Stimulated activated CD4-positive, alpha-beta T cell treated with anti-CD3 and anti-CD28 coated beads, TNF-alpha, amount 100 ng/mL, for 4 hours (primary cell): ENCODE measurements around the gene RBP2.
"Not testable (repeated sequence)": the region's sequence is repeated elsewhere in the genome, so short reads cannot be mapped to it uniquely, and the experiment has no call there.

Source experiments
- DNase-seq, 3 experiments: peaks; one replicate each; pipeline ENCODE4 v3.0.0-alpha.2; 2020; ENCODE audit warnings: low read depth in 3 of 3

The RBP2 gene

DNA sequence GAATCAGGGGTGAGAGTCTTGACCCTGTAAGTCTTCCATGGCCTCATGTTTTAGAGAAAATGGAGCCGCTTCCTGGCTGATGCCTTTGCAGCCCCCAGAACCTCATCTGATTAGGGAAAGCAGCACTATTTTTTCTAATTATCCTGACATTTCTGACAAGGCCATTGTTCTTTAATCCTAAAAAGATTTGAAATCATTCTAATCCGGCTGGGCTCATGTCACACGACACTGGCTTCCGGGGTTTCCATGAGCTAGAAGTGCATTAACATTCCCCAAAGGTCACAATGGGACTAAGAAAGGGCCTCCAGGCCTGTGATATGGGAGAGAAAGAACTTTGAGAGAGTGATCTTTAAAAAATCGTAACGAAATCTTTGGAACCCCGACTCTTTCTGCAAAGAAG, 33.1 kb downstream of the RBP2 start:
- DNase-seq = no peak

DNA sequence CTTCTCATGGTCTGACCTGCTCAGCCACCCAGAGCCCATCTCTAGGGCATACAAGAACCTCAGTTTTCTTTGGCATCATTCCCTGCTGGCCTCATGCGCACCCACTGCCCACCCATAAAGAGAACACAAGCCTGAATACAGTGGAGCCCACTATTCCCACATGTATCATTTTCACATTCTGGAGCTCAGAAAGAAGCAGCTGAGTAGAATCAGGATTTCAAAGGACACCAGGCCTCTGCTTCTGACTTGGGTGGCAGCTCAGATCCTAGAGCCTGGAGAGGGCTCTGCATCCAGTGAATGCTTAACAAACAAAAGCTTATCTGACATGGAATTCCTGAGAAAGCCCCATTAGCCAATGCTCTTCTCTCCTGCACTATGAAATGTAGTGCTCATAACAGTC, 34.7 kb downstream of the RBP2 start:
- DNase-seq = no peak

DNA sequence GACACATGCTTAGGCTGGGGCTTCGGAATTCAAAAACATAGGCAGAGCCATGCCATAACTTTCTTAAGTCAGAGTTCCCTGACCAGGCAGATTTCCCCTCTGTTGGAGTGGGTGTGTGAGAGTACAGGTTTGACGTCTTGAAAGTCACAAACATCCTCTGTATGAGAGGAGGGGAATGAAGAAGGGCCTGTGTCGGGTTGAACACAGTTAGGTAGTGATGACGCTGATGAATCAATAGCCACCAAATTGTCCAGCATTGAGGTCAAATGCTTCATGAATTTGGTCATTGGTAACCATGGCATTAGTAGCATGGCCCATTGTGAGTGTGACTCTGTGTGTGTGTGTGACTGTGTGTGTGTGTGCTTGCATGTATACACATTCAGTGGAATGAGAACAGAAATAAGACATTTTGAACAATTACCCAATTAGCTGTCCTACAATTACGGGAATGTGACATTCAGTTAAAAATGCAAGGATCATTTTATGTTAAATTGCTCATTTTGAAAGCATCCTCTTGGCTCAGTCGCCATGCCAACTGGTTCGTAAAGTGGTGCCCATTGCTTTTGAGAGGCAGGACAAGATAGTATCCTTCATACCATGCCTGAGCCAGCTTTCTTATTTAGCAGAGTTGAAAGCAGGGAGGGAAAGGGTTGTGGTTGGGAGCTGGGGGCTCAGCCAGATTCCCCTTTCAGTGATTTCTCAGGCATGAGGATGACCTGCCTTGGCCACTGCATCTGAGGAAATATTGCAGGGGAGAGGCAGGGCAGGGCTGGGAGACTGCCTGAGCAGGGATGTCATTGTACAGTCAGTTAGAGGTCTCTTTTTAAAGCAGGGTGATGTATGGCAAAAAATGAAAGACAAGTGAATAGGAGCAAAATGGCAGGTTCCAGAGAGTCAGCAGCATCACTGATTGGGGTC, 35.4 kb downstream of the RBP2 start:
- no peak for DNase-seq

DNA sequence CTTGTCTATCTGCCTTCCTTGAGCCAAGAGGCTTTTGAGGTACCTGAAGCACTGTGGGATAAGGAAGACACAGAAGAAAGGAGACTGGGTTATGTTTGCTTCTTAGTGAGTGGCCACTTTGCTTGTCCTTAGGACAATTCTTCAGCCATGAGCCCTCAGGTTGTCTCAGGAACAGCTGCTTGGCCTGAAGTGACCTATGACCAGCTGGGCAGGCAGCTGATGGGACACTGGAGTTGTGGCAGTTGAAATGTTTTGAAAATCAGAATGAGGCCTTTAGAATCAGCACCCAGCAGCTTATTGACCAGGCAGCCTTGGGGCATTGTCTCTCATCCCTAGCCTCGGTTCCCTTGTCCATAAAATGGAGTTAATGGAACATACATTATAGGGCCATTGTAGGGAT, 37.0 kb downstream of the RBP2 start:
- no peak for DNase-seq

DNA sequence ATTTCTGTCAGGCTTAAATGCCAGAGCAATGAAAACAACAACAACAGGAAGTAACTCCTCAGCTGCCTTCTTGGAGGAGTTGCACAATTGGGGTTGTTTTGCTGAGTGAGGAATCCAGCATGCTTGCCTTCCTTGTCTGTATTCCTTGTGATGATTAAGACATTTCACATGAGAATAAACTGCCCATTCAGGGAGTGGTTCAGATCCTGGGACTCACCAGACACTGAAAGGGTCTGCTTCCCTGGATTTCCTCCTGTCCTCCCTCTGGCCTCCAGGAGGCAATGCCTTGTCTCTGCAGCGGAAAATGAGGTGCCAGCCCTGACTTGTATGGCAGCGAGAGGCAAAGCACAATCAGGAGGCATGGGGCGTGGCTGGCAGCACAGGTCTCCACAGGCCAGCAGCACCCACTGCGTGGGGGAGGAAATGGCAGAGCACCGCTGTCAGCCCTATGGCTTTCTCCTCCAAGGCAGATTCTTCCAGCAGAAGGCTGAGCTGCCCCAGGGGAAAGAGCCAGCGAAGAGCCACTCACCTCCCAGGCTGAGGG, 41.5 kb downstream of the RBP2 start:
- no peak for DNase-seq

DNA sequence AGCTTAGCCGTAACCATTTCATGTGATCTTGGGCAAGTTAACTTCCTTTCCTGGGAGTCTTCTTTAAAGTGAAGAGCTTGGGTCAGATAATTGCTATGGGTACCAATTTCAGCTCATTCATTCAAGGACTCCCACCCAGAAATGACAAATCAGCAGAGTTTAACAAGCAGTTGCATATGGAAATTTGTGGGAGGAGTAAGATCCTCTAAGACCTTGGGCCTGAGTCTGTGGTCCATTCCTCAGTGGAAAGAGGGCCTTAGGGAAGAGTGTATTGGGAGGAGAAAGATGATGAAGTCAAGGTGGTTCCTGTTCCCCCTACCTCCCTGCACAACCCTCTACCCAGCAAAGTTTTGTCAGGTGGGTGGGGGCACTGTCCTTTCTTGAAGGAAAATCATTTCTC, 42.1 kb downstream of the RBP2 start:
- no peak for DNase-seq

DNA sequence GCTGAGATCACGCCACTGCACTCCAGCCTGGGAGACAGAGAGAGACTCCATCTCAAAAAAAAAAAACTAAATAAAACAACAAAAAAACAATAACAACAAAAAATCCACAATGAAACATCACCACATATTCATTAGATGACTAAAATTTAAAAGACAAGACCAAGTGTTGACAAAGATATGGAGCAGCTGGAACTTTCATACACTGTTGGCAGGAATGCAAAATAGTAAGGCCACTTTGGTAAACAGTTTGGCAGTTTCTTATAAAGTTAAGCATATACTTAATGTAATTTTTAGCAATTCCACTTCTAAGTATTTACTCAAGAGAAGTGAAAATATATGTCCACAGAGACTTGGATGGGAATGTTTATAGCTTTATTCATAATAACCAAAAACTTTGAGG, 43.2 kb downstream of the RBP2 start:
- DNase-seq = no peak

DNA sequence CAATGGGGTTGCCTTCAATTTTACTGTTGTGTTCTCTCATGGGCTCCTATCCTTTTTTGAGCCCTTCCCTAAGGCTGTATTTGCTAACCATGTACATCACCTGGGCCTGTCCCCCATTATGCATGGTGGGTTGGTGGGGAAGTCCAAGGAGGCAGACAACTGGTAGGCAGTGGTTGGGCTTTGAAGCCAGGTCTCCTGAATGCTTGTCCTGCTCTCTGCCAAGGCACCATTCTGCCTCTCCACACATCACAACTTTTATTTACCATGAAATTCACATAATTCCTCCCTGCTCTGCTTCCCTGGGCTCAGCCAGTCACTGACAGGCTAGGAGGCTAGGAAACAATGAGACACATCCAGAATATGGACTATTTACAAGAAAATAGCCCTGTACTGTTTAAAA, 45.8 kb downstream of the RBP2 start:
- DNase-seq = no peak

DNA sequence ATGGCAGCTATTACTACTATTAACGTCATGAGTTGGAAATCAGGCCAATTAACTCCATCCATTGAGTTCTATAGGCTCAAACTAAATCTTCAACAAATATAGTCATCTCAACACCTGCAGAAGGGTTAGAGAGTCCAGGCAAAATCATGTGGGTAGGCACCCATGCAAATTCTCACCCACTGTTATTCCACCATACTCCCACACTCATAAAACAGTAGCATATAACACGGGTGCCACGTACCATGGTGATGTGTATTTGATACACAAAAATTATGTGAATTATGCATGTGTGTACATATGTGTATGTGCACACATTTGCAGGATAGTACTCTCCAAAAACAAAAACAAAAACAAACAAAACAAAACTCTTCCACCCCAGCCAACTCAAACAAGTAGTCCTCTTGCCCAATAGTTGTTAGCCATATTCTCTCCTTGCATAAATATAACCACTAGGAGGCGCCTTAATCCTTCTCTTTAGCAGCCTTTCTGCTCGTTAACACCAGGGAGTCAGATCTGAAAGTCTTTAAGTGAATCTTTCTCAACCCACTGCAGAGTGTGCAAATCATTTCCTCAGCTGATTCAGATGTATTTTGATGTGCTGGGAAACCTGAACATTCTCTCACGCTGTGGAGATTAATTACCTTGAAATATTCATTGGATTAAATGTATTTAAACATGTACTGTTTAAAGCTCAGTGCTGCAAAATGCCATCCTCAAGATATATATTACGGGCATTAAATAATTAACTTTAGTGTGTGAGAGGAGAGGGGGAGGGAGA, 48.8 kb downstream of the RBP2 start:
- DNase-seq = no peak

DNA sequence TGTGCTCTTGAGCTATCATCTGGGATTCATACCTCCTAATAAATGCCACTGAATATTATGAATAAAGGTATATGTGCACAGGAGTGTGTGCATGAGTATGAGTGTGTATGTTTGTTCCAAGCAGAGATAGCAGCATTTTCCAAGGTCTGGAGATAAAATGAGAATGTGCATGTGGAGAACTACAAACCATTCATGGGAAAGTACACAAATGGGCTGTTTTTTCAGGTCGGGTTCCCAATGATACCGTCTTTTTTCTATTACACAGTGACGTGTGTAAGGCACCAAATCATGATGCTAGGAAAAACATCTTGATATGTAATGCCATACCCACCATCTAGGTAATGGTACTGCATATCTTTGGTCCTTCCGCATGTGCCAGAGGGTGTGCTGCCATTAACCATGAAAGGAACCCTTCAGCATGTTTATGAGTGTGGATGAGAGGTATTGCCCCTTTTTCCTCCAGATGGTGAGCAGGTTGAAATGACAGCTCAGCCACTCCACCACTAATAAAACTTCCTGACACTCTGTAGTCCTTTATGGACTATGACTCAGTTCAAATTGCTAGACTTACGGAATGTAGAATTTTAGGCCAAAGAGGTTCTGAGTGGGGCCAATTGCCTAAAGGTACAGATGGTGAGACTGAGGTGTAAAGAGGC, 50.4 kb downstream of the RBP2 start:
- DNase-seq = no peak

DNA sequence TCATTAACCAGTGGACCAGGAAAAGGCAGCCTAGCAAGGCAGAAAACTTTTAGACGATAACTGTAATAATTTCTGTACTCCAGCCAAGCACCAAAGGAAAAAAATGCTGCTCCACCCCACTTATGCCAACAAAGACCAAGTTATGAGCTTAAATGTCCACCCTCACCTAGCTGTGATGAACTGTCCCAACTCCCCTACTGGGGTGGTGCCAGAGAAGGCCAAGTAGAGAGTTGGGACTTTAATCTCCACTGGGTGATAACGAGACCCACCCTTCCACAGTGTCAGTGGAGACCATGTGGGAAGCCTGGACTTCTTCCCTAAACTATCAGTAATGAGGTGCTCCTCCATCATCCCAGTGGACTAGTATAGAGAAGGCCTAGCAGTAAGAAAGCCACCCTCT, 53.1 kb downstream of the RBP2 start:
- no peak for DNase-seq

DNA sequence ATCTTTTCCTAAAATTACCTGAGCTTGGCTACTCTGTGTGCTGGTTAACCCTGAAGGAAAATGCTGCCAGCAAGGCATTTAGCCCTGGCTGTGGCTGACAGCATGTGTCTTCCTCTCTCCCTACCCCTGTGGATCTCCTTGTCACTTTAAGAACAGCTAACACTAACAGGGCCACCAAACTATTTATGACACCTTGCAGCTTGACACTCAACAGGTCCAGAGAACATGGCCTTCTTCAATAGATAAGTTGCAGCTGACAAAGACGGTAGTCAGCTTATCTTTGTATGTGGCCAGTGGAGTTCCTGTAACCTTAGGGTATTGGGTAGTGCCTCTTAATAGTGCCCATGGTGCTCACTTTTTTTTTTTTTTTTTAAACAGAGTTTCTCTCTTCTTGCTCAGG, 54.9 kb downstream of the RBP2 start:
- no peak for DNase-seq

DNA sequence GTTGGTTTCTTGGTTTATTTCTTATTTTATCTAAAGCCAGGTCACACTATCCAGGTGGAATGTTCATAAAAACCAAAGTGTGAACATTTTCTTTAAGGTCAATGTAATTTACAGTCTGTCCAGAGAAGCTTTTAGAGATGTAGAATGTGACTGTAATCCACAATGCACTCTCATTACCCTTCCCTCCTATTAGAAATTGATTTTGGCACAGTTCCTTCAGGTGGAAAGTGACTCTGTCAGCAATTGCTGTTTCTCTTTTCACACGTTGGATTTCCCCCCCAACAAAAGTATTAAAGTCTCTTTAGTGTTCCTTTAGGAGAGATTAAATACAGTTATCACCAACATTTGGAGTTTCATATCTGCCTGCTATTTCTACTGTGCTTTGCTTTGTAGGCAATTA, 55.3 kb downstream of the RBP2 start:
- no peak for DNase-seq

DNA sequence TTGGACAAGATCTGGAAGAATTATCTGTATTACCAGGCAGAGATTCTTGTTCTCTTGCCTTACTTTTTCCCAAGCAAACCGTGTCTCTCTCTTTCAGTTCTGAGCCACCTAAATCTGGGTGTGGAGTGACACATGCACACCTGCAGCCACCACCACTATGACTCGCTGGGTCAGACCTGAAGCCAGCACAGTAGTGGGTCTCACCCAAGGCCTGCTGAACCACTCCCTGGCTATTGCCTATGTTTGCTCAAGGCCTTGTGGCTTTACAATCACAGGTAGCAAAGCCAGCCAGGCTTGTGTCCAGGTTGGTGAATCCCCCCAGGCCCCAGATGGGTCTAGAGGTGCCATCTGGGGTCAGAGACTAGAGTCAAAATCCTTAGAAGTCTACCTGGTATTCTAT, 58.2 kb downstream of the RBP2 start:
- DNase-seq = no peak

DNA sequence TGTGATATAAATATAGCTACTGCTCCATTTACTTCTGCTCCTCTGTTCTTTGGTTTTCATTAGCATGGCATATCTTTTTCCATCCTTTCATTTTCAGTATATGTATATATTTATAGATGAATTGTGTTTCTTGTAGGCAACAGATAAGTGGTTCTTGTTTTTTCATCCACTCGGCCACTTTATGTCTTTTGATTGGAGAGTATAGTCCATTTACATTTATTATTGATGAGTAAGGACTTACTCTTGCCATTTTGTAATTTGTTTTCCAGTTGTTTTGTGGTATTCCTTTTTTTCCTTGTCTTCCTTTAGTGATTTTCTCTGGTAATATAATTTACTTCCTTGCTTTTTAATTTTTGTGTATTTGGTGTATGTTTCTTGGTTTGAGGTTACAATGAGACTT, 60.0 kb downstream of the RBP2 start:
- DNase-seq = no peak

DNA sequence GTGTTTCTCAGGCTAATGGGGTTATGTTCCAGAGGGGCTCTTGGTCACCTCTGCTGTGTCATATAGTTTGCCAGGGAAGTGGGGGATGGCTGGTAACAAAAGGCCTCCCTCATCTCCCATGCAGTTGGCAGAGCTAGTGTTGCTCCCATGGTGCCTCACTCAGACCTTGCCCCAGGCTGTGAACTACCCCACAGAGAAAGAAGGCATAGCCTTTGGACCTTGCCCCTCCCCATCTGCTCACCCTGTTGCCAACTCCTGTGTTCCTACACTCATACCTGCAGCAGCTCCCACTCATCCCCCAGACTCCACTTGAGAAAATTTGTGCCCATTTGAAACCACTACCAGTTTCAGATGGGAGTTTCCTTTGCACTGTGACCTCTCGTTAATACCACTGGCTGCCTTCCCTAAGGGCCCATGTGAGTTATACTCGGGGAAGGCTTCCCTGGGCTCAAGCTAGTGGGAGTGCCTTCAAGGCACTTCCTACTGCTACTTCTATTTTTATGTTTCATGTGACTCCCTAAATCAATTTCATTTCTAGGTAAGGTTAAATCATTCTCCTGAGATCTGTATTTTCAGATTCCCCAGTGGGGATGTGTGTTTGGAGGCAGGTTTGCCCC, 61.6 kb downstream of the RBP2 start:
- DNase-seq = no peak

DNA sequence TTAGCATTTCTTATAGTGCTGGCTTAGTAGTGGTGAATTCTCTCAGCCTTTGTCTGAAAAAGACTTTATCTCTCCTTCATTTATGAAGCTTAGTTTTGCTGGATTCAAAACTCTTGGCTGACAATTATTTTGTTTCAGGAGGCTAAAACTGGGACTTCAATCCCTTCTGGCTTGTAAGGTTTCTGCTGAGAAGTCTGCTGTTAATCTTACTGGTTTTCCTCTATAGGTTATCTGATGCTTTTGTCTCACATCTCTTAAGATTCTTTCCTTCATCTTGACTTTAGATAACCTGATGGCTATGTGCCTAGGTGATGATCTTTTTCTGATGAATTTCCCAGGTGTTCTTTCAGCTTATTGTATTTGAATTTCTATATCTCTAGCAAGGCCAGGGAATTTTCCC, 63.4 kb downstream of the RBP2 start:
- DNase-seq = not testable (repeated sequence)
